Caco-2 (cell line): Measurements from ENCODE around the gene ITGB1. TPM values are rescaled to one million over a fixed set of nuclear protein-coding genes. Genes with fewer than 3 reads are reported as not detected.

Source experiments
- BruUV-seq: library from RNA; stranded (reverse); fragments of 400-500 nt; replicated peaks from 2 replicates; lab custom pipeline; 2021; lab: Mats Ljungman, UMichigan
- CTCF ChIA-PET: fragments of 300-600 bp; sonication (Branson Sonifier 250); formaldehyde crosslinking; loops from one replicate; lab custom pipeline; 2022; ENCODE audit warnings: antibody characterized with exemption; lab: Charles Lee
- POLR2A ChIA-PET: fragments of 300-600 bp; sonication (Branson Sonifier 250); formaldehyde crosslinking; loops from one replicate; lab custom pipeline; 2022; ENCODE audit warnings: antibody characterized with exemption; lab: Charles Lee
- DNase-seq, 2 experiments: peaks; one replicate each; pipeline versions ENCODE4 v3.0.0 to v3.0.0-alpha.2; 2020 to 2022
- H3K27me3 ChIP-seq: replicated peaks from 2 replicates; pipeline ENCODE4 v1.6.0; 2011; ENCODE audit warnings: low read length; ENCODE audit not compliant: control insufficient read depth, insufficient read depth
- H3K36me3 ChIP-seq: 2 replicates; pipeline ENCODE4 v1.5.1; 2011; ENCODE audit warnings: low read length; ENCODE audit not compliant: control insufficient read depth, insufficient read depth
- H3K4me1 ChIP-seq: fragments of 250-450 bp; sonication (Bioruptor Pico); 2 replicates; pipeline ENCODE4 v1.5.1; 2020; ENCODE audit warnings: mild to moderate bottlenecking
- H3K4me3 ChIP-seq: 2 replicates; pipeline ENCODE4 v1.5.1; 2011; ENCODE audit warnings: low read depth, mild to moderate bottlenecking, control low read depth, low read length
- H3K9me3 ChIP-seq: fragments of 250-450 bp; sonication (Bioruptor Pico); 2 replicates; pipeline ENCODE4 v1.5.1; 2020; ENCODE audit warnings: mild to moderate bottlenecking, moderate library complexity
- H3K27ac Mint-ChIP-seq: one replicate; pipeline ENCODE4 v1.8.0; 2022; ENCODE audit warnings: mixed read lengths; ENCODE audit not compliant: unreplicated experiment
- H3K27me3 Mint-ChIP-seq: one replicate; pipeline ENCODE4 v1.8.0; 2022; ENCODE audit warnings: mixed read lengths; ENCODE audit not compliant: insufficient read depth, unreplicated experiment
- H3K36me3 Mint-ChIP-seq: one replicate; pipeline ENCODE4 v1.8.0; 2022; ENCODE audit warnings: mild to moderate bottlenecking, mixed read lengths; ENCODE audit not compliant: insufficient read depth, unreplicated experiment
- H3K4me1 Mint-ChIP-seq: one replicate; pipeline ENCODE4 v1.8.0; 2022; ENCODE audit warnings: low read depth, mixed read lengths; ENCODE audit not compliant: unreplicated experiment
- H3K4me3 Mint-ChIP-seq: one replicate; pipeline ENCODE4 v1.8.0; 2022; ENCODE audit warnings: mild to moderate bottlenecking, moderate library complexity, mixed read lengths; ENCODE audit not compliant: unreplicated experiment
- H3K9me3 Mint-ChIP-seq: one replicate; pipeline ENCODE4 v1.8.0; 2022; ENCODE audit warnings: mixed read lengths; ENCODE audit not compliant: unreplicated experiment
- CTCF ChIP-seq, 2 experiments: fragments of 200-600 bp in 1 of 2; IDR thresholded peaks; 1 replicate in 1 of 2; 2 replicates in 1 of 2; pipeline versions ENCODE4 v1.5.1 to v1.8.0; 2011 to 2022; ENCODE audit warnings: antibody characterized with exemption in 1 of 2, control low read depth in 1 of 2, inconsistent platforms in 1 of 2, low read depth in 1 of 2, low read length in 1 of 2, mild to moderate bottlenecking in 1 of 2, moderate library complexity in 1 of 2; ENCODE audit not compliant: insufficient read depth in 1 of 2, severe bottlenecking in 1 of 2, unreplicated experiment in 1 of 2
- intact Hi-C: fragments of 100-400 bp; cut with micrococcal nuclease; formaldehyde crosslinking; loops from one replicate; pipeline ENCODE4 v1.10.0; 2022; ENCODE audit not compliant: unreplicated experiment
- total RNA-seq: library from RNA; stranded (reverse); gene quantifications from 2 replicates; pipeline ENCODE4 v1.2.3, GENCODE V29; 2022

Gene ITGB1
- total RNA-seq, 1 experiment from 2014 or later, result 474 TPM

DNA sequence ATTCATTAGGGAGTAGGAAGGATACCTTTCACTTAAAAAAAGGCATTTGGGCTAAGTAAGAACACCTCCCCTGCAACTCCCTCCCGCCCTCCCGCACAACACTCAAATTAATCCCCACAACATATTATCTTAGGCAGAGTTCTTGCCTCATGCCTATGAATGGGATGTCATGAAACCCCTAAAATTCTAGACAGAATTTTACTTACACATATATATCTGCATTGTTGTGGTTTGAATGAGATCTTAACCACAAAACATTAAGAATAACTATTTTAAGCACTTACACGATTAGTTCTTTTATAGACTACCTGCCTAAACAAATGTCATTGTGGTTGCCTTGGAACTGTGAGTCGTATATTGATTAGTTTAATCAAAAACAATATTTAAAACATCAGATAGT is 4.5 kb upstream of the ITGB1 start:
- peaks cover 12% of the 10 kb centered on the region for H3K36me3 Mint-ChIP-seq
- H3K4me1 Mint-ChIP-seq, result peaks cover 20% of the 10 kb centered on the region
- H3K27me3 ChIP-seq, result no peaks in the 10 kb centered on the region
- H3K9me3 ChIP-seq, result no peaks in the 10 kb centered on the region
- peaks cover 23% of the 10 kb centered on the region for H3K4me1 ChIP-seq
- no TSS peak for BruUV-seq
- no peaks in the 10 kb centered on the region for H3K9me3 Mint-ChIP-seq
- no peak overlapping the region for H3K4me3 Mint-ChIP-seq
- H3K27ac Mint-ChIP-seq, result no peak overlapping the region
- H3K36me3 ChIP-seq, result no peaks in the 10 kb centered on the region
- no peak for TF ChIP-seq CTCF (IDR thresholded peaks at IDR 0.05; ENCODE audit: insufficient read depth in 1 of 2, low read depth in 1 of 2, low read length in 1 of 2, severe bottlenecking in 1 of 2, unreplicated experiment in 1 of 2)
- ChIA-PET CTCF (no interaction called here), POLR2A (no interaction called here)
- intact Hi-C loops, result no loop called here
- no peaks in the 10 kb centered on the region for H3K27me3 Mint-ChIP-seq
- no peak overlapping the region for H3K4me3 ChIP-seq
- DNase-seq, result no peak

- no peaks in the 10 kb centered on the region for H3K27me3 Mint-ChIP-seq
- TF ChIP-seq CTCF (IDR thresholded peaks at IDR 0.05; ENCODE audit: insufficient read depth in 1 of 2, low read depth in 1 of 2, low read length in 1 of 2, severe bottlenecking in 1 of 2, unreplicated experiment in 1 of 2), result no peak
- intact Hi-C loops, result no loop called here
- no peak overlapping the region for H3K4me3 Mint-ChIP-seq
- Histone ChIP-seq H3K4me1 (peaks cover 23% of the 10 kb centered on the region), H3K36me3 (no peaks in the 10 kb centered on the region), H3K9me3 (no peaks in the 10 kb centered on the region), H3K4me3 (no peak overlapping the region), H3K27me3 (no peaks in the 10 kb centered on the region)
- POLR2A ChIA-PET, result no interaction called here
- no peak overlapping the region for H3K27ac Mint-ChIP-seq
- H3K36me3 Mint-ChIP-seq, result peaks cover 12% of the 10 kb centered on the region
- H3K4me1 Mint-ChIP-seq, result peaks cover 20% of the 10 kb centered on the region
- BruUV-seq, result no TSS peak
- H3K9me3 Mint-ChIP-seq, result no peaks in the 10 kb centered on the region
- CTCF ChIA-PET, result no interaction called here
- no peak for DNase-seq
Observed at GRCh38 chr10:32961895-32962369, 3.9 kb upstream of the ITGB1 start.

DNA sequence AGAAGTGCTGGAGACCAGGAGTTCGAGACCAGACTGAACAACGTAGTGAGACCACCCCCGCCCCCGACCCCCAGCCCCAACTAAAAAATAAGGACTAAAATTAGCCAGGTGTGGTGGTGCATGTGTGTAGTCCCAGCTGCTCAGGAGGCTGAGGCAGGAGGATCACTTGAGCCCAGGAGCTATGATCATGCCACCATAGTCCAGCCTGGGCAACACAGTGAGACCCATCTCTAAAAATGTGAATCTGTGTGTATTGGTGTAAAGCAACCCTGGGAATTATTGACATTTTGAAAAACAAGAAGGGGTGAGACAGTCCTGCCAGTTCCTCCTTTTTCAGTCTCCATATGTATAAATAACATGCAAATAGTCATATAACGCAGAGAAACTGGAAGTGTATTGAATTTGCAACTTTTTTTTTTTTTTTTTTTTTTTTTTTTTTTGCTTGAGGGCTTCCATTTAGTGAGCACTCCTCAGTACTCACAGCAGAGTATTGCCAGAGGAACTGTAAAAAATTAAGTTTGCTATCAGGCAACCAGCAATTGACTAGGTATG is 3.4 kb upstream of the ITGB1 start:
- Histone ChIP-seq H3K4me3 (no peak overlapping the region), H3K4me1 (peaks cover 23% of the 10 kb centered on the region), H3K36me3 (no peaks in the 10 kb centered on the region), H3K27me3 (no peaks in the 10 kb centered on the region), H3K9me3 (no peaks in the 10 kb centered on the region)
- Mint-ChIP-seq H3K4me3 (no peak overlapping the region), H3K9me3 (no peaks in the 10 kb centered on the region), H3K27me3 (no peaks in the 10 kb centered on the region), H3K4me1 (peaks cover 20% of the 10 kb centered on the region), H3K27ac (no peak overlapping the region), H3K36me3 (peaks cover 12% of the 10 kb centered on the region)
- intact Hi-C loops, result no loop called here
- TF ChIP-seq CTCF (IDR thresholded peaks at IDR 0.05; ENCODE audit: insufficient read depth in 1 of 2, low read depth in 1 of 2, low read length in 1 of 2, severe bottlenecking in 1 of 2, unreplicated experiment in 1 of 2), result no peak
- ChIA-PET POLR2A (no interaction called here), CTCF (no interaction called here)
- no TSS peak for BruUV-seq
- no peak for DNase-seq
